Hindlimb muscle (tissue), 1 donor: Measurements from ENCODE around the gene B3GNT4. TPM values are rescaled to one million over a fixed set of nuclear protein-coding genes. Genes with fewer than 3 reads are reported as not detected.
"Not testable (repeated sequence)": the region's sequence is repeated elsewhere in the genome, so short reads cannot be mapped to it uniquely, and the experiment has no call there.

ENCODE experiments used
- DNase-seq: peaks from one replicate; pipeline ENCODE4 v3.0.0-alpha.2; 2013
- polyA plus RNA-seq: library from polyadenylated mRNA; unstranded; fragments of 120-200 nt; gene quantifications from one replicate; pipeline ENCODE4 v1.2.1, GENCODE V29; 2013; ENCODE audit not compliant: insufficient read length

Gene B3GNT4
- polyA plus RNA-seq: 0.59 TPM

GRCh38 chr12:122203301-122204166 lies at the start of gene B3GNT4:
TSS of gene B3GNT4 (plus strand) at chr12:122203709. CDS start at chr12:122204619, 910 bp downstream.
- no peak for DNase-seq

GRCh38 chr12:122155705-122156104 lies 47.8 kb upstream of the B3GNT4 start:
- DNase-seq: no peak

DNA sequence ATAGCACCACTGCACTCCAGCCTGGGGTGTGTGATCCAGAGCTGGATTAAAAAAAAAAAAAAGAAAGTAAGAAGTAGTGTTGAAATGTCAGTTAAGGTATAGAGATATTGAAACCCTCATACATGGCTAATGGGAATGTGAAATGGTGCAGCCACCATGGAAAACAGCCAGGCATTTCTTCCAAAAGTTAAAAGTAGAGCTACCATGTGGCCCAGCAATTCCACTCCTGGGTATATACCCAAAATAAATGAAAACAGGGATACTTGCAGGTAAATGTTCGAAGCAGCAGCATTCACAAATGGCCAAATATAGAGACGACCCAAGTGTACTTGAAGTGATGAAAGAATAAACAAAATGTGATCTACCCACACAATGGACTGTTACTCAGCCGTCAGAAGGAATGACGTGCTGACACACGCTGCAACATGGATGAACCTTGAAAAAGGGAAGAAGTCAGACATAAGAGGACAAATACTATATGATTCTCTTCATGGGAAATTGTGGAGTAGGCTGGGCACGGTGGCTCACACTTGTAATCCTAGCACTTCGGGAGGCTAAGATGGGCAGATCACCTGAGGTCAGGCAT lies 44.7 kb upstream of the B3GNT4 start:
- no peak for DNase-seq

- no peak for DNase-seq
These were observed 43.6 kb upstream of the B3GNT4 start for GRCh38 chr12:122159882-122160281.

DNA sequence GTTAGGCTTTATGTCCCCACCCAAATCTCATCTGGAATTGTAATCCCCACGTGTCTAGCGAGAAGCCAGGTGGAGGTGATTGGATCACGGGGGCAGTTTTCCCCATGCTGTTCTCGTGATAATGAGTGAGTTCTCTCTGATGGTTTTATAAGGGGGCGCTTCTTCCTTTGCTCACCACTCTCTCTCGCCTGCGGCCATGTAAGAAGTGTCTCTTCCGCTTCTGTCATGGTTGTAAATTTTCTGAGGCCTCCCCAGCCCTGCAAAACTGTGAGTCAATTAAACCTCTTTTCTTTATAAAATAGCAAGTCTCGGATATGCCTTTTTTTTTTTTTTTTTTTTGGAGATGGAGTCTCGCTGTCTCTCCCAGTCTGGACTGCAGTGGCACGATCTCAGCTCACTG lies 42.7 kb upstream of the B3GNT4 start:
- DNase-seq: no peak

- no peak for DNase-seq
These were observed 41.8 kb upstream of the B3GNT4 start for GRCh38 chr12:122161682-122162081.

DNA sequence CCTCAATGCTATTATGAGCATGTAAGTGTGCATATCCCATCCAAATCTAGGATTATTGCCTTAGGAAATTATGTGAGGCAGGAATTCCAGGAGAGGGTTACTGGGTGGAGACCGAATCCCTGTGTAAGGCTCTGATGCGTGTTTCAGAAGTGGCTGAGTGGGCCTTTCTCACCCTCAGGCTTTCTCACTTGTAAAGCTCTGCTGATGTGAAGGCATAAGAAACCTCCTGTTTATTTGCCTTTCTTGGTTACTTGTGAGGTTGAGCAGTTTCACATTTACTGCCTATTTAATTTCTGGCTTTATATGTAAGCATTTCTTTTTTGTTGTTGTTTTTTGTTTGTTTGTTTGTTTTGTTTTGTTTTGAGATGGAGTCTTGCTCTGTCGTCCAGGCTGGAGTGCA lies 40.5 kb upstream of the B3GNT4 start:
- no peak for DNase-seq

- DNase-seq: no peak
These were observed 36.8 kb upstream of the B3GNT4 start for GRCh38 chr12:122166422-122167349.

DNA sequence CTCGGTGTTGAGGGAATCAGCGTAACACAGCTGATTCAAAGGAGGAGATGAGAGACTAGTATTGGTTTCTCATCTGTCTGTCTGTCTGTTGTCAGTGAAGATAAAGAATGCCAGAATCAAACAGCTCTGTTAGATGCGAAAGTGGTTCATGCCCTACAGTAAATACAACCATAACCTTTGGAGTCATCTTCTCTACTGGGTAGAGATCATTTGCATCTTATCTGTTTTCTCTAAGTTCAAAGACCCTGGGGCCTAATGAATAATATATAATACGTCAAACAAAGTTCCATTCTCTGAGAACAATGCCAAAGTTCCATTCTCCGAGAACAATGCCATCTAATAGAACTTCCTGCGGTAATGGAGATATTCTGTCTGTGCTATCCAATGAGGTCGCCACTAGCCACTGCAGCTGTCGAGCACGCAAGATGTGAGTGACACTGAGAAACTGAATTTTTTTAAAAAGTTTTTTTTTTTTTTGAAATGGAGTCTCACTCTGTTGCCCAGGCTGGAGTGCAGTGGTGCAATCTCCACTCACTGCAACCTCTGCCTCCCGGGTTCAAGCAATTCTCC lies 36.1 kb upstream of the B3GNT4 start:
- DNase-seq: no peak

- DNase-seq: no peak
These were observed 35.0 kb upstream of the B3GNT4 start for GRCh38 chr12:122168492-122168891.

GRCh38 chr12:122171399-122171798 lies 32.1 kb upstream of the B3GNT4 start:
- no peak for DNase-seq

DNA sequence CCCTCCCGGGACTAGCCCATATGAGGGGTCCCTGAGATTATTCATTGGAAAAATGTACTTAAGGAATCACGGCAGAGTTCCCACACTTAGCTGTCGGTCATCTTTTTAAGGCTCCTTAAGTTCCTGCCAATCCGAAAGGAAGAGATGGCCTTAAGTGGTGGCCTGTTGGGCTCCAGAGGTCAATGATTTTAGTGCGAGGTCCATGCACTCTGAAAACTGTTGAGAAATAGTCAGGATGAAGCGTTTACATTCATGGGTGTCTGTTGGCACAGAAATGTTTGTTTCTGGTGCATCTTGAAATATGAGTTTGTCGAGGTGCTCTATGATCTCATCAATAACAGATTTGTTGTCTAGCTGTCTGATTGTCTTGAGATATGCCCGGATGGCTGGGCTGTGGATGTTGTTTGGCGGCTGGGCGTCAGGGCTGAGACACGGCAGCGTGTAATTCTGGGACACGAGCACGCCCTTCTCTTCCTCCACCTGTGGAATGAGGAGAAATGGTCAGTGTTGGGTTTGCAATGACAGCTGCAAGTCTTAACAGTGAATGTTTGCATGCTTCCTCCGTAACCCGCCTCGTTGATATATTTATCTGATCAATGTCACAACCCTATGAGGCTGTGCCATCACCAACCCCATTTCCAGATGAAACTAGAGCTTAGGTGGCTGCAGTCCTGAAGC lies 31.1 kb upstream of the B3GNT4 start:
- no peak for DNase-seq

DNA sequence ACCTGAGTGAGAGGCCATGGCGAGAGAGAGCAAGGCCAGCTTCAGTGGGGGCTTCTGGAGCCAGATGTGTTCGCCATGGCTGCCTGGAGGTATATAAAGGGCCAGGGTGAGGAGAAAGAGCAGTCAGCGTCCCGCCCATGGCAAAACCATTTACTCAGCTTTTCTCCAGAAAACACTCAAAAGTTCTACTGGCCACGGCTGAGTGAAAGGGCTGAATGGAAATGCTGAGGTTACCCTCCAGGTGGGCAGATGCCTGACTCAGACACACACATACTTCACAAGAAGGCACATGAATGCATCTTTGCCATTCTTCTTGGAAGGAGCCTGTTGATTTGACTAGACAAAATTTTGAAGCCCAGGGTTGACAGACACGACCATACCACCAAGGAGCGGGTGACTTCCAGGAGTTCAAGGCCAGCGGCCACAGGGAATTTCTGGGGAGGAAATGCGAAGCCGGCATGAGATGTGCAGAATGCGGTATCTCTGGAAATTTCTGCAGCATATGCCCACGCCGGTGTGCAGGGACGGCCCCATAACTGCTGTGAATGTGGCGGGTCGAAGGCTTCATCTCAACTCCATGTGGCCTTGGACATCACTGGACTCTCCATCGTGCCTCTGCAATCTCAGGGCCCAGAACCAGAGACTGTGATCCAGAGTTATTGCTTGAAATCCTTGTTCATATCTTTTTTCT lies 29.2 kb upstream of the B3GNT4 start, which contains the start of gene IL31:
TSS of gene IL31 (minus strand) at position 67 of the 691 bp plus-strand sequence. CDS start at position 18, 49 bp downstream.
- DNase-seq: no peak

- not testable (repeated sequence) for DNase-seq
These were observed 27.0 kb upstream of the B3GNT4 start for GRCh38 chr12:122176473-122176872.

DNA sequence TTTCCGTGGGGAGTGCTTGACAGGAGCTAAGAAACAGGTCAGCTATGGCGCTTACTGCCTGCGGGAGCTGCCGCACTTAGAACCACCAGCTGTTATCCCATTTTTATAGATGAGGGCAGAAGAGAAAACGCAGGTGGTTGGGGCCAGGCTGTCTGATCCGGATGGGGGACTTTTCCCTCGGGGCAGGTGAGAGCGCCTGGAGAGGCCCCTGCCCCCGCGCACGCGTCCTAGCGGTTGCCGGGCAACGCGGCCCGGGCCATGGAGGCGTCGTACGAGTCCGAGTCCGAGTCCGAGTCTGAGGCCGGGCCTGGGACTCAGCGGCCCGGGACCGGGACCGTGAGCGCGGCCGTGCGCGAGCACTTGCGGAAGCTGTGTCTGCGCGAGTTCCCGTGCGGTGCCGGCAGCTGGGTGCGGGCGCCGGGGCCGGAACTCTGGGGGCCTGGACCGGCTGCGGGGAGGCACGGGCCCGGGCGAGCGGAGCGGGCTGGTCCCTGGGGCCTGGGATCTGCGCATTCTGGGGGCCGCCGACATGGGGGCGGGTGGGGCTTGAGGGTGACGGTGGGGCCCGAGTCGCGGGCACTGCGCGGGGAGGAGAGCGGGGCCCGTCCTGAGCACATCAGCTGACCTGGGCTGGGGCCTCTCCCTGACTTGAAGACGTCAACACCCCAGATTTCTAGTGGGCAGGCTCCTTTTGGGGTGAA lies 20.5 kb upstream of the B3GNT4 start, which contains the start of gene LRRC43:
TSS of gene LRRC43 (plus strand) at position 237 of the 701 bp plus-strand sequence. CDS start at position 259, 22 bp downstream.
- peak; percentile 28 for DNase-seq

GRCh38 chr12:122183588-122183940 lies 19.9 kb upstream of the B3GNT4 start:
- DNase-seq: no peak

DNA sequence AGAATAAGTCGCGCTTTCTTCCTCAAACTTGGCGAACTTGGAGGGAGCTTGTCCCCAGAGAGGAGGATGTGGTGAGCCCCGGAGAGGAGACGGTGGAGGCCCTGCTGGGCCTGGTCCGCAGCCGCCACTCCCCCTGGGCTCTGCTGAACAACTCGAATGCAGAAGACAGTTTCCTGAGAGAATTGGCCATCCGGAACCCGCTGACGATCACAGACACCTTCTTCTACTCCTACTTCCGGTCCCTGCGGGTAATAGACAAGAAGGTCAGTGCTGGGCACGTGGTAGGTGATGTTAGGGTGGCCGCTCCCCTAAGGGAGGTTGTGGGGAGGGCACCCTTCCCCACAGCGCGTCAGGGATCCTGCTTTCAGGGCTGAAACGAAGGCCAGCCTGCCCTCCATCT lies 19.0 kb upstream of the B3GNT4 start:
- no peak for DNase-seq

DNA sequence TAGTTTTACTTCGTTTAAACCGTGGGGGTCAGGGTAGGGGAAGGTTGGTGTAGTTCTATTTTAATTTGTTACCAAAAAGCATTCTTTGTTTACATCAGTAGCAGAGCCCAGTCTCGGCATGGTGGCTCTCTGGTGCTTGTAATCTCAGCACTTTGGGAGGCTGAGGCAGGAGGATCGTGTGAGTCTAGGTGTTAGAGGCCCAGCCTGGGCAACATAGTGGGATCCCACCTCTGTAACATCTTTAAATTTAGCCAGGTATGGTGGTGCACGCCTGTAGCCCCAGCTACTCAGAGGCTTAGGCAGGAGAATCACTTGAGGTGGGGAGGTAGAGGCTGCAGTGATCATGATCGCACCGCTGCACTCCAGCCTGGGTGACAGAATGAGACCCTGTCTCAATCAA lies 18.4 kb upstream of the B3GNT4 start:
- no peak for DNase-seq

- DNase-seq: no peak
These were observed 17.9 kb upstream of the B3GNT4 start for GRCh38 chr12:122185494-122186082.

DNA sequence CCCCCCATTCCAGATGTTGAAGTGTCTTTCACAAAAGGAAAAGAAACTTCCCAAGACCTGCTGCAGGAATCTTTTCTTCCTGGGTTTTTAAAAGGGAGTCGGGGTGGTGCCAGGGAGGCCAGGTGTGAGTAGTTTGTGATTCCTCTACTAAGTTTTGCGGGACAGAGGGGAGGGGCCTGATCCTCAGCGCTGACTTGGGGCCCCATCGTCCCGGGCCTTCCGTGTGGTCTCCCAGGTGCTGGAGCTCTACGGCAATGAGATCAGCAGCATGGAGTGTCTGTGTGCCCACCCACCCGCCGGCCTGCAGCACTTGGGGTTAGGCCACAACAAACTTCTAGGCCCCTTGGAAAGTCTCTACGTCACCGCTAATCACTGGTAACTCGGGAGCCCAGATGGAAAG lies 16.0 kb upstream of the B3GNT4 start:
- no peak for DNase-seq
